Stomach (tissue), 4 donors: Measurements from ENCODE around the gene SPIN1.

ENCODE experiments used
- CTCF ChIP-seq, 7 experiments: fragments of 450-650 bp in 4 of 7; fragments of 200-600 bp in 3 of 7; sonication (generic) in 3 of 7; IDR thresholded peaks; one replicate each; pipeline ENCODE4 v1.5.1; 2016 to 2019; ENCODE audit warnings: antibody characterized with exemption in 7 of 7, control low read depth in 2 of 7, mild to moderate bottlenecking in 1 of 7
- EP300 ChIP-seq: sonication (generic); formaldehyde crosslinking; IDR thresholded peaks from one replicate; pipeline ENCODE4 v1.6.1; 2017; ENCODE audit warnings: antibody characterized with exemption

- TF ChIP-seq CTCF (IDR thresholded peaks at IDR 0.05) (no peak), EP300 (no peak)
Measured at GRCh38 chr9:88521308-88521707, 133.1 kb downstream of the SPIN1 start.
